Measurements from ENCODE around the gene KCNC1.

GRCh38 chr11:17798716-17799115 lies 64.1 kb downstream of the KCNC1 start:
- TF ChIP-seq EZH2 (IDR thresholded peaks at IDR 0.05) (no peak), POLR2AphosphoS5 (IDR thresholded peaks at IDR 0.05; ENCODE audit: borderline replicate concordance, low read depth, low read length) (no peak)

Data from SK-N-MC (cell line).